Liver (tissue), 3 donors: ENCODE results near the gene RND1.

Experiments used
- CTCF ChIP-seq: fragments of 150-350 bp; IDR thresholded peaks from 2 replicates; pipeline ENCODE4 v1.5.1; 2017; ENCODE audit warnings: improper control_type of control experiment, low read depth, low read length; ENCODE audit not compliant: missing input control
- EGR1 ChIP-seq, 2 donors: IDR thresholded peaks; 2 replicates each; pipeline ENCODE4 v1.6.1; 2016 to 2018; ENCODE audit warnings: antibody characterized with exemption in 2 of 2, low read depth in 2 of 2
- FOXA1 ChIP-seq: IDR thresholded peaks from 2 replicates; pipeline ENCODE4 v1.6.1; 2016; ENCODE audit warnings: antibody characterized with exemption
- GABPA ChIP-seq, 2 donors: IDR thresholded peaks in 1 of 2; conservative IDR thresholded peaks in 1 of 2; 2 replicates each; pipeline ENCODE4 v1.6.1; 2016; ENCODE audit warnings: antibody characterized with exemption in 2 of 2, mild to moderate bottlenecking in 1 of 2, moderate library complexity in 1 of 2
- JUND ChIP-seq, 2 donors: IDR thresholded peaks; 2 replicates each; pipeline ENCODE4 v1.6.1; 2016; ENCODE audit warnings: antibody characterized with exemption in 2 of 2
- TAF1 ChIP-seq: conservative IDR thresholded peaks from 2 replicates; pipeline ENCODE4 v1.6.1; 2016; ENCODE audit warnings: antibody characterized with exemption, mild to moderate bottlenecking
- donor health status: healthy.
- donor health status: healthy.

- no peak for TF ChIP-seq CTCF
- no peak for TF ChIP-seq EGR1 (IDR thresholded peaks at IDR 0.05; ENCODE audit: low read depth in 2 of 2)
- no peak for TF ChIP-seq TAF1
- no peak for TF ChIP-seq GABPA (IDR thresholded peaks at IDR 0.05 in 1 of 2, conservative IDR thresholded peaks at IDR 0.05 in 1 of 2)
- no peak for TF ChIP-seq JUND (IDR thresholded peaks at IDR 0.05)
- TF ChIP-seq FOXA1 = no peak
These were observed 16.1 kb upstream of the RND1 start for GRCh38 chr12:48881686-48882314.
